ENCODE data around the gene LRRC2.

LRRC2 gene

GRCh38 chr3:46521096-46521495, 45.0 kb downstream of the LRRC2 start:
- no peak for DNase-seq

GRCh38 chr3:46520531-46520930, 45.6 kb downstream of the LRRC2 start:
- DNase-seq = no peak

GRCh38 chr3:46519952-46520351, 46.1 kb downstream of the LRRC2 start:
- DNase-seq = no peak

GRCh38 chr3:46517784-46518181, 48.3 kb downstream of the LRRC2 start:
- DNase-seq = no peak

- peak; percentile 66 for DNase-seq
Observed at GRCh38 chr3:46517016-46517783, 48.9 kb downstream of the LRRC2 start.

- DNase-seq = no peak
Observed at GRCh38 chr3:46516521-46516920, 49.6 kb downstream of the LRRC2 start.

- DNase-seq = no peak
Observed at GRCh38 chr3:46512191-46512749, 53.8 kb downstream of the LRRC2 start.

- DNase-seq = no peak
Observed at GRCh38 chr3:46509661-46510187, 56.4 kb downstream of the LRRC2 start.

GRCh38 chr3:46508850-46509591, 57.1 kb downstream of the LRRC2 start:
- no peak for DNase-seq

GRCh38 chr3:46506526-46506925, 59.6 kb downstream of the LRRC2 start:
- no peak for DNase-seq

GRCh38 chr3:46505953-46506352, 60.1 kb downstream of the LRRC2 start:
- DNase-seq = no peak

GRCh38 chr3:46504789-46505188, 61.3 kb downstream of the LRRC2 start:
- no peak for DNase-seq

GRCh38 chr3:46503200-46503874, 62.8 kb downstream of the LRRC2 start:
- no peak for DNase-seq

- no peak for DNase-seq
Observed at GRCh38 chr3:46501702-46502101, 64.4 kb downstream of the LRRC2 start.

- no peak for DNase-seq
Observed at GRCh38 chr3:46500656-46501635, 65.2 kb downstream of the LRRC2 start.

GRCh38 chr3:46498916-46499519, 67.1 kb downstream of the LRRC2 start:
- DNase-seq = no peak

- DNase-seq = no peak
Observed at GRCh38 chr3:46497556-46498265, 68.4 kb downstream of the LRRC2 start, which contains the start of gene RTP3. Gene RTP3 (plus strand): TSS chr3:46497976. CDS start chr3:46498063, 87 bp downstream.

- DNase-seq = no peak
Observed at GRCh38 chr3:46496746-46497555, 69.2 kb downstream of the LRRC2 start.

- no peak for DNase-seq
Observed at GRCh38 chr3:46495901-46496456, 70.1 kb downstream of the LRRC2 start.
